ENCODE data around the gene FLYWCH1. TPM values are rescaled to one million over a fixed set of nuclear protein-coding genes. Genes with fewer than 3 reads are reported as not detected.
A peak's percentile ranks its signal among the peaks of the same experiment; 100 is the strongest.

FLYWCH1 gene
- total and polyA plus RNA-seq, 12 donors: 22.1 to 42.3 (median 32.8) TPM

DNA sequence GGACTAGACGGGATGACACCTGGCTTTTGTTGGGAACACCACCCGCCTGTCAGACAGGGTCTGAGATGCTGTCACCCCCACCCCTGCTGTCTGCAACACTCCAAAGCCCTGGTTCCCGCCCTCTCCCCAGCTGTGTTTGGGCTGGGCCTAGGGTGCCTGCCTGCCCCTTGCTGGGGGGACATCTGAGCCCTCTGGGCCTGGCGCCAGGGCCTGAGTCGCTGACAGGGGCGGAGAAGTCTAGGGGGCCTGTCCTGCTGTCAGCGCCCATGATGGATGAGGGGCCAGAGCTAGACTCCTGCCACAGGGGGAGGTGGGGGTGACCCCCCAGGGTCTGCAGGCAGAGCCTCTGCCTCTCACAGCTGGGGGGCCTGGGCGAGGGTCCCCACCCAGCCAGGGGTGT, 76.1 kb downstream of the FLYWCH1 start:
- H3K27ac ChIP-seq: no peak overlapping the region
- intact Hi-C loops (cut with DNase I): no loop called here
- 52 to 59% methylated on average over 8 of the region's 8 CpGs for WGBS, 2 donors
- DNase-seq (no peak), ATAC-seq (peak in 1 of 8 donors; percentile 1)
- TF ChIP-seq, protein P1, sequence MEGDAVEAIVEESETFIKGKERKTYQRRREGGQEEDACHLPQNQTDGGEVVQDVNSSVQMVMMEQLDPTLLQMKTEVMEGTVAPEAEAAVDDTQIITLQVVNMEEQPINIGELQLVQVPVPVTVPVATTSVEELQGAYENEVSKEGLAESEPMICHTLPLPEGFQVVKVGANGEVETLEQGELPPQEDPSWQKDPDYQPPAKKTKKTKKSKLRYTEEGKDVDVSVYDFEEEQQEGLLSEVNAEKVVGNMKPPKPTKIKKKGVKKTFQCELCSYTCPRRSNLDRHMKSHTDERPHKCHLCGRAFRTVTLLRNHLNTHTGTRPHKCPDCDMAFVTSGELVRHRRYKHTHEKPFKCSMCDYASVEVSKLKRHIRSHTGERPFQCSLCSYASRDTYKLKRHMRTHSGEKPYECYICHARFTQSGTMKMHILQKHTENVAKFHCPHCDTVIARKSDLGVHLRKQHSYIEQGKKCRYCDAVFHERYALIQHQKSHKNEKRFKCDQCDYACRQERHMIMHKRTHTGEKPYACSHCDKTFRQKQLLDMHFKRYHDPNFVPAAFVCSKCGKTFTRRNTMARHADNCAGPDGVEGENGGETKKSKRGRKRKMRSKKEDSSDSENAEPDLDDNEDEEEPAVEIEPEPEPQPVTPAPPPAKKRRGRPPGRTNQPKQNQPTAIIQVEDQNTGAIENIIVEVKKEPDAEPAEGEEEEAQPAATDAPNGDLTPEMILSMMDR (IDR thresholded peaks at IDR 0.05): no peak
- H3K27me3 ChIP-seq: peaks cover 0 to 32% (median 11%) of the 10 kb centered on the region in 7 donors
- no peak overlapping the region for H3K4me3 ChIP-seq
- H3K36me3 ChIP-seq: no peaks in the 10 kb centered on the region
- H3K9me3 ChIP-seq: no peaks in the 10 kb centered on the region
- H3K4me1 ChIP-seq: peaks cover 3 to 32% (median 12%) of the 10 kb centered on the region in 9 donors

DNA sequence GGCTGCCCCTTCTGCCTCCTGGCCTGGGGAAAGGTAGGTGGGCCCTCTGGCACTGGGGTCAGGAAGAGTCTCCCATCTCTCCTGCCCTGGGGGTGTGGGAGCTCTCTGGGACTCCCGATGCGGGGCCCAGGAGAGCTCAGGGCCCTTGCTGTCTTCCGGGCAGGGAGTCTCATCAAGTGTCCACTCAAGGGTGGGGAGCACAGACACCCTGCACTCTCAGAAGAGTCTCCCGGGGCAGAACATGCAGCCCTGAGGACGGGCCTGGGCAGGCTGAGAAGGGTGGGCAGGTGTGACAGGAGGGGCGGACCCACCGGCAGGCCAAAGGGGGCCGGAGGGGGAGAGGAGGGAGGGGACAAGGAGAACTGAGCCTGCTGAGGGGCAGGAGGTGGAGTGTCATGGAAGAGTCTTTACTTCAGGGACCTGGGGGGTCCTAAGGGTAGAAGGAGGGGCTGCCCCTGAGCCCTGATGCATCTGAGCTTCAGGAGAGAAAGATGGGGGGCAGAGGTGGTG, 76.9 kb downstream of the FLYWCH1 start:
- Histone ChIP-seq H3K4me1 (peaks cover 3 to 26% (median 10%) of the 10 kb centered on the region in 9 donors), H3K9me3 (no peaks in the 10 kb centered on the region), H3K4me3 (no peak overlapping the region), H3K27ac (no peak overlapping the region), H3K36me3 (no peaks in the 10 kb centered on the region), H3K27me3 (peaks cover 0 to 32% (median 11%) of the 10 kb centered on the region in 7 donors)
- 68 to 69% methylated on average over 8 of the region's 8 CpGs for WGBS, 2 donors
- no peak for DNase-seq
- intact Hi-C loops (cut with DNase I): no loop called here
- ATAC-seq: no peak
- TF ChIP-seq, protein P1 (IDR thresholded peaks at IDR 0.05): no peak

DNA sequence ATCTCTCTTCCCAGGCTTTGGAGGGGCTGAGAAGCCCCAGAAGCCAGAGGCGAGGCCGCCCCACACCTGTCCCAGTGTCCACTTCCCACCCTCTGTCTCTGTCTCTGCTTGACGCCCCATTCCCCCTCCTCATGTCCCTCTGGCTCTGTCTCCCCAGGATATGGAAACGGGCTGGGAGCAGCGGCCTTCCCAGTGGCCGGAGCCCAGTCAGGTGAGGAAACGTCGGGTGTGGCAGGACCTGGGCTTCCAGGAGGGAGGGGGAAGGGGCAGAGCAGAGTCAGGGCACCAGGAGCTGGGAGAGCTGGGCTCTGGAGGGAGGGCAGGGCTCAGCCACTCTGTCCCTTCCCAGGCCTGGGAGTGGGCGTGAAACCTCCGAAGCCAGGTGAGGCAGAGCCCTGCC, 79.2 kb downstream of the FLYWCH1 start:
- TF ChIP-seq, protein P1 (IDR thresholded peaks at IDR 0.05): no peak
- Histone ChIP-seq H3K36me3 (no peaks in the 10 kb centered on the region), H3K4me1 (peaks cover 0 to 6% (median 0%) of the 10 kb centered on the region in 9 donors), H3K4me3 (no peak overlapping the region), H3K9me3 (no peaks in the 10 kb centered on the region), H3K27ac (no peak overlapping the region), H3K27me3 (peaks cover 0 to 32% (median 11%) of the 10 kb centered on the region in 7 donors)
- ATAC-seq (no peak), DNase-seq (no peak)
- 75% methylated on average over 10 of the region's 10 CpGs for WGBS, 2 donors
- intact Hi-C loops (cut with DNase I): no loop called here

DNA sequence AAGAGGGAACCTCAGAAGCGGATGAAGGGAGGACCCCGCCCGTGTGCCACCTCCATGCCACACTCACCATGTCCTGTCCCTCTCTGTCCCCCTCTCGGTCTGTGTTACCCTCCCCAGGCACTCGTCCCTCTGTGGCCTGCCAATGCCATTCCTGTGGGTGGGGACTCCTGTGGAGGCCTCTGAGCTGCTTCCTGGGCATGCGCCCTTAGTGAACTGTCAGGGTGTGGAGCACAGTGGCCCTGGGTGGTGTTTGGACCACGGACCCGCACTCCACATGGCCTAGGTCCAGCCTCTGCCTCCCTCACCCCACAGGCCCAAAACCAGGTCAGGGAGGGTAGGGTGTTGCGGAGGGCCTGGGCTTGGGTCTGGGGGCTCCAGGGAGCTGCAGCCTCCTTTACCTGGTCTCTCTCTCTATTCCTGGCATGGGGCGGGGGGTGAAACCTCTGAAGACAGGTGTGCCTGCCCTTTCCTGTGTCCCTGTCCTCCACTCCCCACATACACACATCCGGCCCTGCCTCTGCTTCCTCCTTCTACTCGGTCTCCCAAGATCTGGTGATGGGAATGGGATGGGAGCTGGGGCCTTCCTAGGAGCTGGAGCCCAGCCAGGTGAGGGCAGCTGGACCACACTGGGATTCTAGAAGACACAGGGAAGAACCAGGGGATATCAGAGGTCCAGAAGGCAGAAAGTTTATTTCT, 80.0 kb downstream of the FLYWCH1 start:
- 85 to 88% methylated on average over 12 of the region's 12 CpGs for WGBS, 2 donors
- Histone ChIP-seq H3K4me3 (no peak overlapping the region), H3K36me3 (no peaks in the 10 kb centered on the region), H3K27ac (no peak overlapping the region), H3K9me3 (no peaks in the 10 kb centered on the region), H3K27me3 (peaks cover 0 to 32% (median 11%) of the 10 kb centered on the region in 7 donors), H3K4me1 (no peaks in the 10 kb centered on the region)
- intact Hi-C loops (cut with DNase I): no loop called here
- TF ChIP-seq, protein P1 (IDR thresholded peaks at IDR 0.05): no peak
- DNase-seq (no peak), ATAC-seq (no peak)

Measured in heart right ventricle (tissue), 16 donors.